HG03095 (cell line): Measurements from ENCODE around the gene RBBP8NL.

Source experiments
- ATAC-seq: cut with Tn5 transposase; IDR thresholded peaks from one replicate; pipeline ENCODE4 v1.9.1; 2021; ENCODE audit warnings: moderate library complexity; ENCODE audit not compliant: unreplicated experiment

Gene RBBP8NL

GRCh38 chr20:62461834-62462233, 34.5 kb upstream of the RBBP8NL start:
- no peak for ATAC-seq

DNA sequence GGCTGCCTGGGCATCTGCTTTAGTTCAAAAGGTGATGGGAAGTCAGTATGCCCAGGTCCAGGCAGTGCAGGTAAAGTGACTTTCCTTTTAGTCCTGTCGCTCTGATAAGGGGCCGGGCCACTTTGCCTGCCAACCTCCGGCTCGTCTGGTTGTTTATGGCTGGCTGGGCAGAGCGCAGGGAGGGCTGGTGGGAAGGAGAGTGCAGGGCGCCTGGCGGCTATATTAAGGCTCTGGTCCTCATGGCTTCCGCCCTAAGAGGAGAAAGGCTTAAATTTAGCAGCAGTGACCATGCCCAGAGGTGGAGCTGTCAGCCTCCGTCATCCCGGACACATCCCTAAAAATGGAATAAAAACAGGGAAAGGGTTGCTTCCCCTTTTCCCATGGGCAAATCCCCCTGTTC, 33.8 kb upstream of the RBBP8NL start:
- ATAC-seq, result no peak

DNA sequence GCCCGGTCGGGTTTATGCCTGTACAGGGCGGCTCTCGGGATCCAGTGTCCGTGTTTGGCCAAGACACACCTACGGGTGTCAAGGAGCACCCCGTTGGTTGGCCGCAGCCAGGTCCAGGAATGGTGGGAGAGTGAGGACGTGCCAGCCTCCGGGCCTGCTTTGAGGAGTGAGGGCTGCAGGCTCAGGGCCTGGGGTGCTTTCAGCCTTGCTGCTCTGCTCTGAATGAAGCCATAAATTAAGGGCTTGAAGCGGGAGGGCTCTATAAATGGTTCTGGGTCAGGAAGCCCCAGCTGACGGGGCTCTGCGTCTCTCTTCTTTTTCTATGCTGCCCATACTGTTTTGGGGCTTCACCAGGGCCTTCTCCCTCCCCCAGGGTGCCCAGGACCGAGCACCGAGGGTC, 33.3 kb upstream of the RBBP8NL start:
- no peak for ATAC-seq

DNA sequence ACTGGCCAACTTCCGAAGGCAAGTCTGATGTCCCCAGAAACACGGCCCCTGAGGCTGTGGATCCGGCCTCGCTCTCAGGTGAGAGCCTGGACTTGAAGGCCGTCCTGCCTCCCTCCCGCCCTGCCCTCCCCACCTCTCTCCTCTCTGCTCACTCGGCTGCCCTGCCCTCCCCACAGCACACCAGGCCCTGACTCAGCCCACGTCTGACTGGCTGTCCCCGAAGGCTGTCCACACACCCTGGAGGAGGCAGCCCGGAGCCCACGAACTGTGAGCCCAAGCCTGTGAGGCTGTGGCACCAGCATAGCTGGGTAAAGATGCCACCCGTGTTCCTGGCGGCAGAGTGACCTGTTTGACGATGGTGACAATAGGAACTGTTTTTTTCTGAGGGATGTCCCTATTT, 32.1 kb upstream of the RBBP8NL start:
- no peak for ATAC-seq

GRCh38 chr20:62458275-62459251, 31.2 kb upstream of the RBBP8NL start:
- ATAC-seq, result no peak

DNA sequence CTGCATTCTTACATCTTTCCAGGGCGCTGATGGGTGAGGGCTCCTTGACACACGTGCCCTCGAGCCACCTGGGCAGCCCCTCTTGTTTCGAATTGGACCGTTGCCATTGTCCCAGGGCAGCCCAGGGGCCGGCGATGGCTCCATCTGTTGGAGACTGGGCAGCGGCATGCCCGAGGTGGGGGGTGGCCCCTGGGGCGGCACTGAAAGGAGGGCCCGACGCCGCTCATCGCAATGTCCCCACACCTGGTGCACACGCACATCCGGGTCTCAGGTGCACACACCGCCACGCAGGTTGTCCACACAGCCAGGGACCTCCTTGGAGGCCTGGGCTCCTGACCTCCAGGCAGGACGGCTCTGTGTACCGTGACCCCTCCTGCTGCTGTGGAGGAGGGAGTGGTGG, 30.5 kb upstream of the RBBP8NL start:
- ATAC-seq, result no peak

GRCh38 chr20:62457098-62457497, 29.8 kb upstream of the RBBP8NL start:
- no peak for ATAC-seq

DNA sequence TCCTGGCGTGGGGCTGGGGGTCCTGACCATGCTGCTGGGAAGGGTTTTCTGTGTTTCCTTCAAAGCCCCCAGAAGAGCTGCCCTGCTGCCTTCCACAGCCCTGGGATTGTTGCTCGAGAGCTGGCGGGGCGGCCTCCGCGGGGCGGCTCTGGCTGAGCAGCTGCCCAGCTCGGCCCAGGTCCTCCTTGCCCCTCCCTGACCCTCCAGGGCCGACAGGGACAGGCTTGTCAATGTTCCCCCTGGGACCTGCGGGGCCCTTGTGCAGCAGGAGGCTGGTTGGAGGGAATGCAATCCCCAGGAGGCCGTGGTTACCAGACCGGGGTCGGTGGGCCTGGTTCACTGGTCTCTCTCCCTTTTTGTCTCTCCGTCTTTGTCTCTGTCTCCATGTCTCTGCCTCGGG, 28.6 kb upstream of the RBBP8NL start:
- ATAC-seq, result no peak

GRCh38 chr20:62454904-62455636, 27.7 kb upstream of the RBBP8NL start:
- ATAC-seq, result no peak

- no peak for ATAC-seq
These were observed 26.0 kb upstream of the RBBP8NL start for GRCh38 chr20:62453186-62453808.

DNA sequence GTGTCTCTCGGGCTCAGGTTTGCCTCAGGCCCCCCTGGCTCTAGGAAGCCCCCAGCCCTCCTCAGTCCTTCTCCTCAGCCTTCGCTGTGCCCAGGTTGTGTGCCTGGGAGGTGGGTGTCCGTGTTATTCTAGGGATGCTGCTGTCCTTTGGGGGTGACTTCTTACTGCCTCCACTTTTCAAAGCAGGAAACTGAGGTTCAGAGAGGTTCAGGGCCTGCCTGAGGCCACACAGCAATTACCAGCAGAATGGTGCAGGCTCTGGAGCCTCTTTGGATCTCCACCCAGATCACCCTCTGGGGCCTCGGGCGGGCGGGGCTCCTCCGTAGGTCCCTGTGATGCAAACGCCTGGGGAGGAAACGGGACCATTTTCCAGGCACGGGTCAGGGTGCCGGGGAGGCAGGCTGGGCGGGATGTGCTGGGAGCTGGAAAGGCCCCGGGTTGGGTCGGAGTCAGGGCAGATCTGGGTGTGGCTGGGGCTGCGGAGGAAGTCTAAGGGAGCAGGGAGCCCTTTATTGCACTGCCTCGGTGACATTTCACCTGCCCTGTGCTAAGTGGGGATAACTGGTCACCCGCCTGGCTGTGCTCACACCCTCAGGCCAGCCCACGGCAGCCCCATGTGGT, 25.2 kb upstream of the RBBP8NL start:
- no peak for ATAC-seq

- no peak for ATAC-seq
These were observed 24.6 kb upstream of the RBBP8NL start for GRCh38 chr20:62451970-62452369.

DNA sequence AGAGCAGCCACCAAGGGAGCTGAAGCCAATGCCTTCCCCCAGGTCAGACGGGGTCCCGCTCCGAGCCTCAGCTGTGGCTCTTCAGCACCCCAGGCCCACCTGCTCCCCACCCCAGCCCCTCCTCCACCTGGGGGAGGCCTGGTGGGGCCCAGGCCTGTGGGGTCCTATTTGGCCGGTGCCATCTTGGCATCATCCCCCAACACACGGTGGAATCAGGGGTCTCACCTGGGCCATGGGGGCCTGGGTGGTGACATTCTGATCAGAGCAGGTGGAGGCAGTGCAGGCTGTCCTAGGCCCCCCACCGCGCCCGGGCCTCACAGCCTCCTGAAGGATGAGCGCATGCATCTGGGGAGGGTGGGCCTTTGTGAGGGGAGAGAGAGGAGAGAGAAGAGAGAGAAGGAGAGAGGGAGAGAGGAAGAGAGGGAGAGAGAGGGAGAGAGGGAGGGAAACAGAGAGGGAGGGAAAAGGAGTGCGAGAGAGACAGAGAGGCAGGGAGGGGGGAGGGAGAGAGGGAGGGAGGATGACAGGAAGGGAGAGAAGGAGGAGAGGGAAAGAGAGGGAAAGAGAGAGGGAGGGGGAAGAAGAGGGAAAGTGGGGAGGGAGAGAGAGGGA, 23.9 kb upstream of the RBBP8NL start:
- no peak for ATAC-seq

- ATAC-seq, result no peak
These were observed 22.8 kb upstream of the RBBP8NL start for GRCh38 chr20:62449951-62450691.

DNA sequence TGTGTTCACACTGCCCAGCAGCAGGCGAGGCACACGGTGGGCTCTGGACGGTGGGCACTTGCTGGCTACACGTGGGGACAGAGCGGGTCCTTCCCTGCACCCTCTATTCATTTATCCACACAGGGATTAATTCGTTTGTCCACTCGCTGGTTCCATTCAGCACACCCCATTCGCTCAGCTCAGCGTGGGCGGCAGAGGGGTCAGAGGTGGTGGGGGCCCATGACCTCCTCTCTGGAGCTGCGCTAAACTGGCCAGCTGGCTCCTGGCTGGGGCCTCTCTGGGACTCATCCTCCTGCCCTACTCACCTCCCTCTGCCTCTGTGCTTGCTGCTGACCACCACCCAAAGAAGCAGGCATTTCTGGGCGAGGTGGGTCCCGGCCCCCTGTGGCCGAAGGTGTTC, 21.4 kb upstream of the RBBP8NL start:
- ATAC-seq, result no peak

DNA sequence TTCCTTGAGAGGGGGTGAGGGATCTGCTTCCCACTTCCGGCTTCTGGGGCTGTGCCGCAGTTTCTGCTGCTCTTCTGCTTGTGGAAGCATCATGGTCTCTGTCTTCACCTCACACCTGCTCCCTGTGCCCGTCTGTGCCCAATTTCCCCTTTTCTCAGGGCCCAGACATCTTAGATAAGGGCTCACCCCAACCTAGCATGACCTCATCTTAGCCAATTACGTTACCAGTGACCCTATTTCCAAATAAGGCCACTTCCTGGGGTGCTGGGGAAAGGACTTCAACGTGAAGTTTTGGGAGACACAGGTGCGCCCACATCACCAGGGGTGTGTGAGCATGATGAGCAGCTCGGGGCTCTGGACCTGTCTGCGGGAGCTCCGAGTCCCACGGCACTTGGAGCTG, 20.7 kb upstream of the RBBP8NL start:
- no peak for ATAC-seq

DNA sequence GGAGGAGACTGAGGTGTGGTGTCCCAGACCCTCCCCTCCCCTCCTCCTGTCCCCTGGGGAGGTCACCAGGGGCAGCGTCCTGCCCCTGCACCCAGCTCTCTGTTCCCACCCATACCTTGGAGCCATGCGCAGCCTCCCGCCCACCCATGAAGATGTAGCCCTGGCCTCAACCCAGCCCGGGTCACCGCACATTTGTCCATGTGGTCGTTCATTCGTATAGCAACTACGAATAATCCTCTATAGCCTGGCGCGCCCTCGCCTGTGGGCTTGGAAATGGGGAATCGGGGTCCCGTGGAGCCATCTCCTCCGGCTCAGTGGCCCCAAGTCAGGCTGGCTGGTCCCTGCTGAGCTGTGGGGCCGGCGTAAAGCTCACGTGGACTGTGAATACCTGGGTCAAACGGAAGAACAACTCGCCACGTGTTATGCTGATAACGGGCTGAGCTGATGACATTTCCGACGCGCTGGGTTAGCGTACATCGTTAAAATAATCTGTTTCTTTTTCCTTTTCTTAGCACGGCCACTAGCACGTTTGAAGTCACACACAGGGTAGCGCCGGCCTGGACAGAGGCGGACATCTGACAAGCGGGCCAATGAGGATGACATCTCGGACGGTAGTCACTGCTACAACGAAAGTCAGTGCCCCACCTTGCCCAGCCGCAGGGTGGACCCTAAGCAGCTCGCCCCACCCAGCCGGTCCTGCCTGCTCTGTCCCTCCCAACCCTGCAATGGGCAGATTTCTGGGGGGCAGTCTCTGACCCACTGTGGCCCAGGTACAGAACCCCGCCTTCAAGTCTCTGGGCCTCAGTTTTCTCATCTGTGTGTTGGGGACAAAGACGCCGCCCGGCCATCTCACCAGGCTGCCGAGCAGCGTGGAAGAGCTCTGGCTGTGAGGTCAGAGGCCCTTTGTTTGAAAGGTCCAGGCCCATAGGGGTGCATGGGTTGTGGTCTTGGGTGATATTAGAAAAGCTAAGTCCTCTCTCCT, 19.8 kb upstream of the RBBP8NL start:
- ATAC-seq, result no peak

GRCh38 chr20:62446481-62446880, 19.1 kb upstream of the RBBP8NL start:
- ATAC-seq, result no peak
